ENCODE data around the gene PIK3R6.

PIK3R6 gene

DNA sequence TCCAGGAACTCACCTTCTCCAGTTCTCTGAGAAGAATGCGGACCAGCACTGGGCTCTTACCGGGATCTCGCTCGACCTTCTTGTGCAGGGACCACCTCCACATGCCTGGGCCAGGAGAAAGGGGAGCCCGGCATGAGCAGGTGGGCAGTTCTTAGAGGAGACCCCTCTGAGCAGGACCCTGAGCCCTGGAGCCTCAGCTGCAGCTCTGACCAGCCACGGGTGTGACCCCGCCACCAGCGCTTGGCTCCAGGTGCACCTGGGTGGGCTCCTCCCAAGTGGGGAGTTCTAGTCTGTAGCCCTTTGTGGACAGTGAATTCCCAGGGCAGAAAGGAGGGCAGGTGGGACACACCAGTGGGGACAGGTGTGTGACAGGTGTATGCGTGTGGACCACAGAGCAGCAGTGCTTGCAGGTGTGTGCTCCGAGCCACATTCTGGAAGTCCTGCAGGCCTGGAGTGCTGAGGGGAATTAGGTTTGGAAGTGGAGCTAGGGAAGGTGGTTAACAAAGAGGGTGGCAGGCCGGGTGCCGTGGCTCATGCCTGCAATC is 28.9 kb downstream of the PIK3R6 start:
- no peak for TF ChIP-seq CEBPB (IDR thresholded peaks at IDR 0.05)
- no peak for TF ChIP-seq NFIC (IDR thresholded peaks at IDR 0.05)
- TF ChIP-seq EGR1 (IDR thresholded peaks at IDR 0.05), result no peak
- TF ChIP-seq FOXM1 (IDR thresholded peaks at IDR 0.05; ENCODE audit: borderline replicate concordance, low read depth), result no peak
- TF ChIP-seq TAF1 (IDR thresholded peaks at IDR 0.05; ENCODE audit: low read depth), result no peak
- no peak for TF ChIP-seq REST (IDR thresholded peaks at IDR 0.05; ENCODE audit: low read depth)
- no peak for TF ChIP-seq CREB1 (IDR thresholded peaks at IDR 0.05; ENCODE audit: low read depth)
- no peak for TF ChIP-seq MAX (IDR thresholded peaks at IDR 0.05)
- TF ChIP-seq EP300 (IDR thresholded peaks at IDR 0.05; ENCODE audit: borderline replicate concordance), result no peak
- no peak for TF ChIP-seq ZBTB7A (IDR thresholded peaks at IDR 0.05; ENCODE audit: low read depth)
- TF ChIP-seq RAD21 (IDR thresholded peaks at IDR 0.05; ENCODE audit: low read depth), result no peak
- no peak for TF ChIP-seq YY1 (IDR thresholded peaks at IDR 0.05; ENCODE audit: low read depth)
- no peak for TF ChIP-seq USF1 (IDR thresholded peaks at IDR 0.05)
- TF ChIP-seq TEAD4 (IDR thresholded peaks at IDR 0.05), result no peak
- TF ChIP-seq TCF12 (IDR thresholded peaks at IDR 0.05; ENCODE audit: low read depth), result no peak

DNA sequence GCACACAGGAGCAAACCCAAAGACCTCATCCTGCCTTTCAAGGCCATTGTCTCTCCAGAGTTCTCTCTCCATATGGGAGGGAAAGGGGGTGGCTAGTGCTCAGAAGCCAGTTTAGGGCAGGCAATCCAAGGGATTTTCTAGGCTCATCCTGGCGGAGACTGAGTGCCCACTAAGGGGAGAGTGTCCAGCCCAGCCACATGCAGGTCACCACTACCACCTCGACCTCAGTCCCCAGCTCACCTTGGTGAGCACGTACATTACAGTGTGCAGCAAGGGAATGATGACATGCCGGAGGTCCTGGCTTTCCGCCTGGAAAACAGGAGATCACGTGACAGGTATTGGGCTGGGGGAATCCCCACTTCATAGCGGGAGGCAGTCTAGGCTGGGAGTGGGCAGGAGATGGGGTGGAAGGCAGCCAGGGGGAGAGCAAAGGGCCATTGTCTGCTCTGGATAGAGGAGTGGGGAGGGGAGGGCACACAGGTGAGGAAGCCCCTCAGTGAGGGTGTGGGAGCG is 29.9 kb downstream of the PIK3R6 start:
- TF ChIP-seq USF1 (IDR thresholded peaks at IDR 0.05), result peak; percentile 71
- no peak for TF ChIP-seq CEBPB (IDR thresholded peaks at IDR 0.05)
- TF ChIP-seq TEAD4 (IDR thresholded peaks at IDR 0.05), result no peak

DNA sequence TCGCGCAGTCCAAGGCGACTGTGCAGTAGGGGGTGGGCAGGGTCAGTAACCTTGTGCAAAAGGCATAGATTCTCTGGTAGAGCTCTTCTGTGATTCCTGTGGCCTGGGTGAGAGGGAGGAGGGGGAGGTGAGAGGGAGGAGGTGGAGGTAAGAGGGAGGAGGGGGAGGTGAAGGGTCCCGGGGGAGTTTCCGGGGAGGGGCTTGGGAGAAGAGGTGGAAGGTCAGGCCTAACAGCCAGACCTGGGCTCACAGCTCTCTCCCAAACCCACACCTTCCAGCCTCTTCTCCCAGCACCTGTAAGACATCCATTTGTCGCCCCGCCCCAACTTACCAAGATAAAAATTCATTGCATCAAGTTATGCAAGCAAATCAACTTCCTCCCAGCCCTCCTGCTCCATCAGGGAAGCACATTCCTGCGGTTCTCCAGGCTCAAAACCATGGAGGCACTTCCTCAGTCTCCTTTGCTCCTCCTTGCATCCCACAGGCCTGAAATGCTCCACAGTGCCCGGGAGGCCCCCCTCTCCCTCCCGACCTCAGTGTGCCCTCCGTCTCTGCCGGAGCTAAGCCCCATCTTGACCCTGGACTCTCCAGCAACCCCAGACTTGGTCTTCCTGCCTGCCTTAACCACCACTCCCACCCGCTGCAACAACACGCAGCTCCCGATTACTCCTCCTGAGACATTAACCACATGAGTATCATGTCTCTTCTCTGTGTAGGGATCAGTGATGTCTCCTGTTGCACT is 30.5 kb downstream of the PIK3R6 start:
- no peak for TF ChIP-seq FOXM1 (IDR thresholded peaks at IDR 0.05; ENCODE audit: borderline replicate concordance, low read depth)
- TF ChIP-seq CEBPB (IDR thresholded peaks at IDR 0.05), result no peak
- TF ChIP-seq RAD21 (IDR thresholded peaks at IDR 0.05; ENCODE audit: low read depth), result no peak
- no peak for TF ChIP-seq REST (IDR thresholded peaks at IDR 0.05; ENCODE audit: low read depth)
- no peak for TF ChIP-seq TAF1 (IDR thresholded peaks at IDR 0.05; ENCODE audit: low read depth)
- TF ChIP-seq EP300 (IDR thresholded peaks at IDR 0.05; ENCODE audit: borderline replicate concordance), result no peak
- no peak for TF ChIP-seq MAX (IDR thresholded peaks at IDR 0.05)
- no peak for TF ChIP-seq EGR1 (IDR thresholded peaks at IDR 0.05)
- TF ChIP-seq USF1 (IDR thresholded peaks at IDR 0.05), result no peak
- no peak for TF ChIP-seq TCF12 (IDR thresholded peaks at IDR 0.05; ENCODE audit: low read depth)
- no peak for TF ChIP-seq ZBTB7A (IDR thresholded peaks at IDR 0.05; ENCODE audit: low read depth)
- TF ChIP-seq NFIC (IDR thresholded peaks at IDR 0.05), result no peak
- TF ChIP-seq YY1 (IDR thresholded peaks at IDR 0.05; ENCODE audit: low read depth), result no peak
- TF ChIP-seq CREB1 (IDR thresholded peaks at IDR 0.05; ENCODE audit: low read depth), result no peak
- TF ChIP-seq TEAD4 (IDR thresholded peaks at IDR 0.05), result no peak

DNA sequence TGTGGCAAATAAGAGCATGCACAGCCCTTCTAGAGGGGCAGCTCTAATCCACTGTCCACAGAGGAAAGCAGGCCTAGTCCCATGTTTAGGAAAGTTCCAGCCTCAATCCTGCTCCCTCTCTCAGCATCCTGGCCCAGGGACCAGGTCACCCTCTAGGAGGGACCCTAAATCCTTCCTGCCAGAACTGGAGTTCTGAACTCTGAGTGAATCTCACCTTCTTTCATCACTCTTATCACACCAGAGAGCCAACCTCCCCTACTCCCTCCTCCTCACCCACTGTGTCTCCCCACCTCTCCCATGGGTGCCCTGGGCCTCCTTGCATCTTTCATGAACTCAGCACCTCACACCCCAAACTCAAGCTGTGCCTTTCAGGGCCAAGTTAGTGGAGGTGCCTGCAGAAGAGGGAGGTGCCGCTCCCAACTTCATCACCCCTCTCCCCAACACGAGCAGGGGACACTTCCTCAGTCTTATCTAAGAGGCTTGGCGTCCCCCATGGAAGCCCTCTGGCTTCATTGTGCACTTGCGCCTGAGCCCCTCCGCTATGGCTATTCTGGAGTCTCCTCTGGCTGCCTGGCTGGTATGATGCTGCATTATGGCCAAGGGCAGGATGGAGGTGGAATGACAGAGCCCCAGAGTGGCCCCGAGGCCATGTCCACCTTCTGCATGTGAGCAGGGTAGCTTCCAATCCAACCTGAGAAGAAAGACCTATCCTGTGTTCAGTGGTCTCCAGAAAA is 31.7 kb downstream of the PIK3R6 start:
- no peak for TF ChIP-seq ZBTB7A (IDR thresholded peaks at IDR 0.05; ENCODE audit: low read depth)
- no peak for TF ChIP-seq REST (IDR thresholded peaks at IDR 0.05; ENCODE audit: low read depth)

Data from Ishikawa (cell line).